A673 (cell line): Measurements from ENCODE around the gene AANAT. TPM values are rescaled to one million over a fixed set of nuclear protein-coding genes. Genes with fewer than 3 reads are reported as not detected.

Experiments used
- BruUV-seq: library from RNA; stranded (reverse); fragments of 400-500 nt; replicated peaks from 2 replicates; lab custom pipeline; 2021; lab: Mats Ljungman, UMichigan
- CTCF ChIA-PET: fragments of 300-600 bp; sonication (Branson Sonifier 250); formaldehyde crosslinking; loops from one replicate; lab custom pipeline; 2022; ENCODE audit warnings: antibody characterized with exemption; lab: Charles Lee
- POLR2A ChIA-PET: fragments of 300-600 bp; sonication (Branson Sonifier 250); formaldehyde crosslinking; loops from one replicate; lab custom pipeline; 2022; ENCODE audit warnings: antibody characterized with exemption; ENCODE audit not compliant: low non-redundant PET; lab: Charles Lee
- DNase-seq: peaks from one replicate; pipeline ENCODE4 v3.0.0-alpha.2; 2015; ENCODE audit warnings: low spot score
- H3K27ac ChIP-seq: fragments of 200-600 bp; sonication (generic); 2 replicates; pipeline ENCODE4 v1.5.1; 2016; ENCODE audit warnings: mixed run types, low read depth, mild to moderate bottlenecking, mixed read lengths, antibody characterized with exemption, low read length; ENCODE audit not compliant: poor library complexity, severe bottlenecking
- H3K27me3 ChIP-seq: fragments of 200-600 bp; sonication (generic); replicated peaks from 2 replicates; pipeline ENCODE4 v1.6.1; 2017; ENCODE audit warnings: mixed run types, low read depth, mild to moderate bottlenecking, mixed read lengths, antibody characterized with exemption, low read length; ENCODE audit not compliant: insufficient read depth, poor library complexity
- H3K36me3 ChIP-seq: fragments of 200-600 bp; sonication (generic); 2 replicates; pipeline ENCODE4 v1.6.1; 2016; ENCODE audit warnings: mixed run types, mild to moderate bottlenecking, mixed read lengths, antibody characterized with exemption, low read length; ENCODE audit not compliant: insufficient read depth, poor library complexity, severe bottlenecking
- H3K4me1 ChIP-seq: fragments of 200-600 bp; sonication (generic); 2 replicates; pipeline ENCODE4 v1.6.1; 2017; ENCODE audit warnings: mixed run types, mild to moderate bottlenecking, mixed read lengths, antibody characterized with exemption, low read length; ENCODE audit not compliant: insufficient read depth, poor library complexity, severe bottlenecking
- H3K4me3 ChIP-seq: fragments of 200-600 bp; sonication (generic); 2 replicates; pipeline ENCODE4 v1.5.1; 2016; ENCODE audit warnings: low read depth, mixed run types, mild to moderate bottlenecking, mixed read lengths, low read length; ENCODE audit not compliant: poor library complexity, severe bottlenecking
- H3K9me3 ChIP-seq: fragments of 200-600 bp; sonication (generic); 2 replicates; pipeline ENCODE4 v1.6.1; 2016; ENCODE audit warnings: mixed run types, low read depth, mild to moderate bottlenecking, mixed read lengths, antibody characterized with exemption, low read length; ENCODE audit not compliant: poor library complexity, severe bottlenecking
- EZH2 ChIP-seq: fragments of 200-600 bp; sonication (generic); IDR thresholded peaks from 2 replicates; pipeline ENCODE4 v1.6.1; 2017; ENCODE audit warnings: borderline replicate concordance, low read depth, mild to moderate bottlenecking, mixed read lengths, antibody characterized with exemption, low read length; ENCODE audit not compliant: poor library complexity, severe bottlenecking
- intact Hi-C: fragments of 100-400 bp; cut with micrococcal nuclease; formaldehyde crosslinking; loops from one replicate; pipeline ENCODE4 v1.10.0; 2022; ENCODE audit not compliant: unreplicated experiment
- total RNA-seq: library from RNA; stranded (reverse); gene quantifications from 2 replicates; pipeline ENCODE4 v1.2.3, GENCODE V29; 2021
- TF ChIP-seq, protein P1 (sequence below): fragments of 300-800, 200-600 bp; sonication (generic); conservative IDR thresholded peaks from 2 replicates; pipeline ENCODE4 v1.5.1; 2017; ENCODE audit warnings: low read depth, mild to moderate bottlenecking, antibody characterized with exemption, low read length, moderate library complexity, mixed read lengths

Gene AANAT
- total RNA-seq, 1 experiment from 2014 or later, result not detected

DNA sequence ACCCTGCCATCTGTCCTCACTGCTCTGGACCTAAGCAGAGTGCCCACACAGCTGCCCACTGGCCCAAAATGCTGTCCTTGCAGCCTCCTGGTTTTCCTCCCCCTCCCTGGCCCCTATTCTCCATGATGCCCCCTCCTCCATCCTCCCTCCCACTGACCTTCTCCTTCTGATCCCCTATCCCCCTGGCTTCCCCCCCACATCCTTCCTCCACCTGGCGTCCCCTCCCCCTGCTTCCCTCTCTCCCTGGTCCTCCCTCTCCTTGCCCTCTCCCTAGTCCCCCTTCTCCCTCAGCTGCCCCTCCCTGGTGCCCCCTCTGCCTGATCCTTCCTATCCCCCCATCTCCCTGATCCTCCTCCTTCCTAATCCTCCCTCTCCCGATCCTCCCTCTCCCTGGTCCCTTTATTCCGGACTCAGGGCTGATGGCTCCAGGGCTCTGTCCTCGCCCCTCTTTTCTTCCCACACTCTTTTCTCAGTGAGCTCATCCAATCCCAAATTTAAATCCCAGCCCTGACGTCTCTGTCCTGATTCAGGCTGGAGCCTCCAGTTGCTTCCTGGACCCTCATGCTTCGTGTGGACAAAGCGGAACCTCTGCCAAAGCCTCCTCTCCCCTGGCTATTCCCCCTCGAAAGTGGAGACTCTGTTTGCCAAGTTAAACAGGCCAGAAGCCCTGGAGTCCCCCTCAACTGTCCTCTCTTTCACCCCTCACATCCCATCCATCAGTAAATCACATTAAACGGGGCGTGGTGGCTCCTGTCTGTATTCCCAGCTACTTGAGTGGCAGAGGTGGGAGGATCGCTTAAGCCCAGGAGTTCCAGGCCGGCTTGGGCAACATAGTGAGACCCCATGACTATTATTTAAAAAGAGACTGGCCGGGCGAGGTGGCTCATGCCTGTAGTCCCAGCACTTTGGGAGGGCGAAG is 51.9 kb downstream of the AANAT start:
- Histone ChIP-seq H3K27ac (no peak overlapping the region), H3K27me3 (no peaks in the 10 kb centered on the region), H3K36me3 (no peaks in the 10 kb centered on the region), H3K9me3 (no peaks in the 10 kb centered on the region), H3K4me1 (no peaks in the 10 kb centered on the region), H3K4me3 (no peak overlapping the region)
- DNase-seq, result no peak
- ChIA-PET POLR2A (no interaction called here), CTCF (no interaction called here)
- BruUV-seq, result no TSS peak
- intact Hi-C loops, result no loop called here
- TF ChIP-seq EZH2, result no peak
- TF ChIP-seq, protein P1, sequence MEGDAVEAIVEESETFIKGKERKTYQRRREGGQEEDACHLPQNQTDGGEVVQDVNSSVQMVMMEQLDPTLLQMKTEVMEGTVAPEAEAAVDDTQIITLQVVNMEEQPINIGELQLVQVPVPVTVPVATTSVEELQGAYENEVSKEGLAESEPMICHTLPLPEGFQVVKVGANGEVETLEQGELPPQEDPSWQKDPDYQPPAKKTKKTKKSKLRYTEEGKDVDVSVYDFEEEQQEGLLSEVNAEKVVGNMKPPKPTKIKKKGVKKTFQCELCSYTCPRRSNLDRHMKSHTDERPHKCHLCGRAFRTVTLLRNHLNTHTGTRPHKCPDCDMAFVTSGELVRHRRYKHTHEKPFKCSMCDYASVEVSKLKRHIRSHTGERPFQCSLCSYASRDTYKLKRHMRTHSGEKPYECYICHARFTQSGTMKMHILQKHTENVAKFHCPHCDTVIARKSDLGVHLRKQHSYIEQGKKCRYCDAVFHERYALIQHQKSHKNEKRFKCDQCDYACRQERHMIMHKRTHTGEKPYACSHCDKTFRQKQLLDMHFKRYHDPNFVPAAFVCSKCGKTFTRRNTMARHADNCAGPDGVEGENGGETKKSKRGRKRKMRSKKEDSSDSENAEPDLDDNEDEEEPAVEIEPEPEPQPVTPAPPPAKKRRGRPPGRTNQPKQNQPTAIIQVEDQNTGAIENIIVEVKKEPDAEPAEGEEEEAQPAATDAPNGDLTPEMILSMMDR, result no peak

Other genes with a start within 250 kb of the AANAT start
- 0.56 and 0.70 TPM in 2 replicates for gene RNF157, start 227.1 kb upstream of the AANAT start, total RNA-seq
- 45.7 and 46.5 TPM in 2 replicates for gene UBALD2, start 202.3 kb upstream of the AANAT start, total RNA-seq
- gene QRICH2, start 159.3 kb upstream of the AANAT start, total RNA-seq, result 3.3 and 4.3 TPM in 2 replicates
- gene PRPSAP1, start 113.7 kb upstream of the AANAT start, total RNA-seq, result 77.5 and 89.2 TPM in 2 replicates
- 0.50 and 0.54 TPM in 2 replicates for gene SPHK1, start 83.0 kb upstream of the AANAT start, total RNA-seq
- gene UBE2O, start 14.5 kb upstream of the AANAT start, total RNA-seq, result 56.9 and 57.4 TPM in 2 replicates
- 20.4 and 26.5 TPM in 2 replicates for gene RHBDF2, start 33.8 kb downstream of the AANAT start, total RNA-seq
- gene CYGB, start 70.1 kb downstream of the AANAT start, total RNA-seq, result 0.56 and 0.61 TPM in 2 replicates
- not detected in 2 replicates for gene PRCD, start 72.4 kb downstream of the AANAT start, total RNA-seq
- gene ST6GALNAC2, start 118.3 kb downstream of the AANAT start, total RNA-seq, result not detected in 2 replicates
- gene ST6GALNAC1, start 176.2 kb downstream of the AANAT start, total RNA-seq, result not detected in 2 replicates
- gene MXRA7, start 243.4 kb downstream of the AANAT start, total RNA-seq, result 61.5 and 62.8 TPM in 2 replicates